Measurements from ENCODE around the gene THOC2. TPM values are rescaled to one million over a fixed set of nuclear protein-coding genes. Genes with fewer than 3 reads are reported as not detected.

The THOC2 gene
- total and polyA plus RNA-seq, 9 of the 15 experiments (the other 6 are each of a cell fraction or from before 2014, with no cell fraction given), result 131 to 234 (median 192) TPM

- TF ChIP-seq RBBP5 (IDR thresholded peaks at IDR 0.05; ENCODE audit: borderline replicate concordance, insufficient read depth, low read length, poor library complexity, severe bottlenecking), result no peak
Measured at GRCh38 chrX:123600181-123600580, 132.7 kb downstream of the THOC2 start (continued).

GRCh38 chrX:123590842-123591486 is 141.9 kb downstream of the THOC2 start:
- H3K4me2 ChIP-seq (ENCODE audit: insufficient read depth, low read length), result no peak overlapping the region
- TF ChIP-seq NFE2L1 (tag; IDR thresholded peaks at IDR 0.05; ENCODE audit: borderline replicate concordance, low read depth) (no peak), GTF2E2 (tag; IDR thresholded peaks at IDR 0.05) (no peak), PHB2 (IDR thresholded peaks at IDR 0.05; ENCODE audit: low read depth) (no peak), GATA2 (CRISPR knock-in tag; IDR thresholded peaks at IDR 0.05) (no peak), HOXB6 (CRISPR knock-in tag; IDR thresholded peaks at IDR 0.05; ENCODE audit: borderline replicate concordance) (no peak)
- DNase-seq (ENCODE audit: extremely low read depth in 1 of 4, low spot score in 3 of 4) (no peak), ATAC-seq (no peak), FAIRE-seq (no peak)
- no peaks in the 10 kb centered on the region for H3K36me3 ChIP-seq (ENCODE audit: control insufficient read depth, insufficient read depth, low read length)
- H3K4me3 ChIP-seq, result no peak overlapping the region
- no peaks in the 10 kb centered on the region for H3K4me1 ChIP-seq (replicated peaks in 1 of 2; ENCODE audit: control insufficient read depth in 2 of 2, insufficient read depth in 2 of 2, low read length in 2 of 2)
- no TSS peak for BruUV-seq (replicated peaks)
- intact Hi-C loops (cut with micrococcal nuclease), result no loop called here
- no peaks in the 10 kb centered on the region for H3K9me3 ChIP-seq (replicated peaks; ENCODE audit: control insufficient read depth, insufficient read depth, low read depth, low read length)
- H3K9ac ChIP-seq (ENCODE audit: insufficient read depth in 1 of 2, low read depth in 2 of 2, low read length in 2 of 2), result no peak overlapping the region
- no peak overlapping the region for H2AFZ ChIP-seq (ENCODE audit: low read depth, low read length)
- no peaks in the 10 kb centered on the region for H3K27me3 ChIP-seq (ENCODE audit: control insufficient read depth in 2 of 2, insufficient read depth in 2 of 2, low read length in 2 of 2)
- H4K20me1 ChIP-seq (replicated peaks; ENCODE audit: control insufficient read depth, insufficient read depth, low read length), result no peaks in the 10 kb centered on the region
- in situ Hi-C loops (cut with MboI), result no loop called here
- ChIA-PET POLR2A (no interaction called here), CTCF (ENCODE audit: low intra/inter-chr PET ratio) (no interaction called here)
- WGBS (ENCODE audit: insufficient coverage, low coverage, missing lambda C conversion rate), result 31% methylated on average over 6 of the region's 6 CpGs
- H3K9me1 ChIP-seq (ENCODE audit: control insufficient read depth, insufficient read depth, low read length), result peaks cover 3% of the 10 kb centered on the region
- no peaks in the 10 kb centered on the region for H3K79me2 ChIP-seq (ENCODE audit: control insufficient read depth, insufficient read depth, low read length)
- H3K27ac ChIP-seq (ENCODE audit: extremely low read depth, low read depth, low read length), result no peak overlapping the region
